ENCODE measurements around the gene EXOC4.
A peak's percentile ranks its signal among the peaks of the same experiment; 100 is the strongest.

The EXOC4 gene

GRCh38 chr7:133850497-133851280, 597.8 kb downstream of the EXOC4 start:
- DNase-seq: no peak

GRCh38 chr7:133851411-133851810, 598.5 kb downstream of the EXOC4 start:
- DNase-seq: no peak

GRCh38 chr7:133853706-133854276, 600.9 kb downstream of the EXOC4 start:
- DNase-seq: peak; percentile 30

- peak; percentile 53 for DNase-seq
Measured at GRCh38 chr7:133854739-133855138, 601.9 kb downstream of the EXOC4 start.

- DNase-seq: no peak
Measured at GRCh38 chr7:133857376-133858119, 604.7 kb downstream of the EXOC4 start.

GRCh38 chr7:133858311-133858710, 605.4 kb downstream of the EXOC4 start:
- no peak for DNase-seq

GRCh38 chr7:133859231-133859630, 606.4 kb downstream of the EXOC4 start:
- DNase-seq: no peak

GRCh38 chr7:133859871-133860450, 607.1 kb downstream of the EXOC4 start:
- no peak for DNase-seq

- no peak for DNase-seq
Measured at GRCh38 chr7:133860628-133861335, 607.9 kb downstream of the EXOC4 start.

GRCh38 chr7:133861876-133862275, 609.0 kb downstream of the EXOC4 start:
- no peak for DNase-seq

- no peak for DNase-seq
Measured at GRCh38 chr7:133863362-133864061, 610.6 kb downstream of the EXOC4 start.

- no peak for DNase-seq
Measured at GRCh38 chr7:133869556-133869955, 616.7 kb downstream of the EXOC4 start.

- no peak for DNase-seq
Measured at GRCh38 chr7:133871757-133872156, 618.9 kb downstream of the EXOC4 start.

- DNase-seq: no peak
Measured at GRCh38 chr7:133873187-133873586, 620.3 kb downstream of the EXOC4 start.

GRCh38 chr7:133873631-133874030, 620.8 kb downstream of the EXOC4 start:
- no peak for DNase-seq

GRCh38 chr7:133883591-133883990, 630.7 kb downstream of the EXOC4 start:
- DNase-seq: no peak

- no peak for DNase-seq
Measured at GRCh38 chr7:133885213-133885612, 632.3 kb downstream of the EXOC4 start.

- DNase-seq: no peak
Measured at GRCh38 chr7:133886086-133886485, 633.2 kb downstream of the EXOC4 start.

GRCh38 chr7:133886797-133887196, 633.9 kb downstream of the EXOC4 start:
- no peak for DNase-seq

GRCh38 chr7:133887459-133887858, 634.6 kb downstream of the EXOC4 start:
- no peak for DNase-seq

- no peak for DNase-seq
Measured at GRCh38 chr7:133888061-133888930, 635.4 kb downstream of the EXOC4 start.

Measured in NCI-H1105 (cell line).